ENCODE measurements around the gene BARX2. TPM values are rescaled to one million over a fixed set of nuclear protein-coding genes. Genes with fewer than 3 reads are reported as not detected.

The BARX2 gene
- total and polyA plus RNA-seq, 2 donors (not counting 3 experiments of a cell fraction or from before 2014, with no cell fraction given), result not detected

- no TSS peak for BruUV-seq (replicated peaks)
- Histone ChIP-seq H4K20me1 (replicated peaks; ENCODE audit: control insufficient read depth, extremely low read depth, insufficient read depth, low read length) (no peaks in the 10 kb centered on the region), H3K9me1 (replicated peaks; ENCODE audit: control insufficient read depth, extremely low read depth, insufficient read depth, low read length) (no peaks in the 10 kb centered on the region), H3K4me2 (ENCODE audit: insufficient read depth, low read length) (no peak overlapping the region), H3K27ac (ENCODE audit: insufficient read depth, low read depth, low read length) (no peak overlapping the region), H3K27me3 (ENCODE audit: control insufficient read depth in 2 of 2, insufficient read depth in 2 of 2, low read length in 2 of 2) (no peaks in the 10 kb centered on the region), H3K36me3 (ENCODE audit: control insufficient read depth in 2 of 2, extremely low read depth in 1 of 2, insufficient read depth in 2 of 2, low read length in 2 of 2) (no peaks in the 10 kb centered on the region), H3K4me3 (replicated peaks in 1 of 3; ENCODE audit: insufficient read depth in 1 of 3, low read depth in 1 of 3, low read length in 3 of 3) (no peak overlapping the region), H3K9me3 (replicated peaks; ENCODE audit: control insufficient read depth, insufficient read depth, low read length) (no peaks in the 10 kb centered on the region), H3K79me2 (ENCODE audit: control insufficient read depth, insufficient read depth, low read length) (no peaks in the 10 kb centered on the region), H2AFZ (ENCODE audit: low read depth, low read length) (no peak overlapping the region), H3K4me1 (ENCODE audit: control insufficient read depth, extremely low read depth, insufficient read depth, low read length) (no peaks in the 10 kb centered on the region), H3K9ac (replicated peaks; ENCODE audit: extremely low read depth, insufficient read depth, low read length) (no peak overlapping the region)
- dilution Hi-C loops (cut with MboI; ENCODE audit: extremely low pct_ligation_motif_present, low sequenced_read_pairs) (no loop called here), intact Hi-C loops (cut with micrococcal nuclease) (no loop called here)
- POLR2A ChIA-PET, result no interaction called here
- FAIRE-seq (no peak), DNase-seq (ENCODE audit: low read depth, low spot score) (no peak)
- CTCF ChIA-PET, result no interaction called here
- TF ChIP-seq POLR2AphosphoS5 (IDR thresholded peaks at IDR 0.05; ENCODE audit: insufficient read depth, low read depth, low read length) (no peak), CTCF (IDR thresholded peaks at IDR 0.05; ENCODE audit: extremely low read depth in 1 of 2, insufficient read depth in 1 of 2, low read depth in 1 of 2, low read length in 2 of 2) (no peak), POLR2A (IDR thresholded peaks at IDR 0.05; ENCODE audit: low read depth, low read length) (no peak), FOS (IDR thresholded peaks at IDR 0.05; ENCODE audit: borderline replicate concordance, insufficient read depth, low read length) (no peak), MYC (IDR thresholded peaks at IDR 0.05; ENCODE audit: low read depth, low read length) (no peak), EZH2 (IDR thresholded peaks at IDR 0.05; ENCODE audit: borderline replicate concordance, low read depth, low read length, severe bottlenecking) (no peak), MAX (IDR thresholded peaks at IDR 0.05; ENCODE audit: insufficient read depth, insufficient read length) (no peak), JUN (IDR thresholded peaks at IDR 0.05; ENCODE audit: borderline replicate concordance, insufficient read depth, insufficient read length, low read depth) (no peak), GATA2 (IDR thresholded peaks at IDR 0.05; ENCODE audit: insufficient read depth, insufficient read length, low read depth, low read length) (no peak)
These were observed 79.5 kb downstream of the BARX2 start for GRCh38 chr11:129455101-129455500.

All from endothelial cell of umbilical vein (primary cell).